RWPE2 (cell line): ENCODE data around the gene NMUR1.

Source experiments
- ATAC-seq: fragments of 200-7000 bp; cut with Tn5 transposase; 3 replicates; pipeline ENCODE4 v1.9.1; 2021; ENCODE audit warnings: low read depth
- DNase-seq: peaks from one replicate; pipeline ENCODE4 v3.0.0-alpha.2; 2020; ENCODE audit warnings: low spot score
- H3K27ac ChIP-seq: fragments of 450-650 bp; 2 replicates; pipeline ENCODE4 v1.5.1; 2017; ENCODE audit warnings: mild to moderate bottlenecking; ENCODE audit not compliant: poor library complexity, severe bottlenecking
- H3K27me3 ChIP-seq: fragments of 250-450 bp; sonication (Bioruptor Pico); 2 replicates; pipeline ENCODE4 v1.5.1; 2021; ENCODE audit warnings: mild to moderate bottlenecking, moderate library complexity; ENCODE audit not compliant: insufficient read depth, poor library complexity, severe bottlenecking
- H3K36me3 ChIP-seq: fragments of 250-450 bp; sonication (Bioruptor Pico); 2 replicates; pipeline ENCODE4 v1.5.1; 2020; ENCODE audit warnings: low read depth, mild to moderate bottlenecking, moderate library complexity
- H3K4me1 ChIP-seq: fragments of 250-450 bp; sonication (Bioruptor Pico); 2 replicates; pipeline ENCODE4 v1.5.1; 2021; ENCODE audit warnings: mild to moderate bottlenecking, moderate library complexity; ENCODE audit not compliant: insufficient read depth, poor library complexity, severe bottlenecking
- H3K4me3 ChIP-seq: fragments of 250-450 bp; sonication (Bioruptor Pico); 2 replicates; pipeline ENCODE4 v1.5.1; 2021; ENCODE audit warnings: mild to moderate bottlenecking, moderate library complexity; ENCODE audit not compliant: severe bottlenecking
- H3K9me3 ChIP-seq: fragments of 250-450 bp; sonication (Bioruptor Pico); 2 replicates; pipeline ENCODE4 v1.5.1; 2021; ENCODE audit warnings: mild to moderate bottlenecking, moderate library complexity; ENCODE audit not compliant: severe bottlenecking
- TF ChIP-seq, protein P1 (sequence below): fragments of 450-650 bp; IDR thresholded peaks from one replicate; pipeline ENCODE4 v1.5.1; 2017; ENCODE audit warnings: mild to moderate bottlenecking, moderate library complexity; ENCODE audit not compliant: poor library complexity, severe bottlenecking

Gene NMUR1

DNA sequence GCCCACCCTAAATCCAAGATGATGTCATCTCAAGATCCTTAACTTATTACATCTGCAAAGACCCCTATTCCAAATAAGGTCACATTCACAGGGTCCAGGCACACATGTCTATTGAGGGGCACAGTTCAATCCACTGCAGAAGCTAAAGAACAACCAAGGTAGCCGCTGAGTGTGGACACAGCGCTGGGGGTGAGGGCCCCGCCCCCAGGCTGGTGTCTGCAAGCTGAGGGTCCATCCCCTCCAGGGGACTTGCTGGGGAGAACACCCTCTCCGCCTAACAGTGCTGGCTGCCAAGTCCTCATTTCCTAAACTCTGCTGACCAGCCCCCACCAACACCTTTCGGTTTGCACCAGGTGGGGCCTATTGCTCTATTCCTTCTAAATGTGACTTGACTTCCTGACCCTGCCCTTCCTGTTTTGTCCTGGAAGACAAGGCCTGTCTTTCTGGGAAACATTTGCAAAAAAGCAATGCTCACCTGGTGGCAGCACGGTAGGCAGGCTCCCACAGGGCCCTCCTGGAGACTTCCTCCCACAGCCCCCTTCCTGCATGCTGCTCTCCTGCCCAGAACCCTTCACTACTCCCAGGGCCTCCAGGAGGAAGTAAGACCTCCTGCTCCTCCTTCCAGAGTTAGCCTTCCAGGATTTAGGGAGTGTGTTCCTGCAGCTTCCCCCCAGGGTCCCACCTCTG lies 38.0 kb upstream of the NMUR1 start:
- ATAC-seq (no peak), DNase-seq (no peak)
- no peaks in the 10 kb centered on the region for H3K4me1 ChIP-seq
- no peak overlapping the region for H3K4me3 ChIP-seq
- H3K9me3 ChIP-seq: no peaks in the 10 kb centered on the region
- TF ChIP-seq, protein P1, sequence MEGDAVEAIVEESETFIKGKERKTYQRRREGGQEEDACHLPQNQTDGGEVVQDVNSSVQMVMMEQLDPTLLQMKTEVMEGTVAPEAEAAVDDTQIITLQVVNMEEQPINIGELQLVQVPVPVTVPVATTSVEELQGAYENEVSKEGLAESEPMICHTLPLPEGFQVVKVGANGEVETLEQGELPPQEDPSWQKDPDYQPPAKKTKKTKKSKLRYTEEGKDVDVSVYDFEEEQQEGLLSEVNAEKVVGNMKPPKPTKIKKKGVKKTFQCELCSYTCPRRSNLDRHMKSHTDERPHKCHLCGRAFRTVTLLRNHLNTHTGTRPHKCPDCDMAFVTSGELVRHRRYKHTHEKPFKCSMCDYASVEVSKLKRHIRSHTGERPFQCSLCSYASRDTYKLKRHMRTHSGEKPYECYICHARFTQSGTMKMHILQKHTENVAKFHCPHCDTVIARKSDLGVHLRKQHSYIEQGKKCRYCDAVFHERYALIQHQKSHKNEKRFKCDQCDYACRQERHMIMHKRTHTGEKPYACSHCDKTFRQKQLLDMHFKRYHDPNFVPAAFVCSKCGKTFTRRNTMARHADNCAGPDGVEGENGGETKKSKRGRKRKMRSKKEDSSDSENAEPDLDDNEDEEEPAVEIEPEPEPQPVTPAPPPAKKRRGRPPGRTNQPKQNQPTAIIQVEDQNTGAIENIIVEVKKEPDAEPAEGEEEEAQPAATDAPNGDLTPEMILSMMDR: no peak
- no peaks in the 10 kb centered on the region for H3K27me3 ChIP-seq
- H3K27ac ChIP-seq: no peak overlapping the region
- H3K36me3 ChIP-seq: no peaks in the 10 kb centered on the region

- DNase-seq (no peak), ATAC-seq (no peak)
- no peaks in the 10 kb centered on the region for H3K4me1 ChIP-seq
- H3K27me3 ChIP-seq: no peaks in the 10 kb centered on the region
- no peak overlapping the region for H3K4me3 ChIP-seq
- TF ChIP-seq, protein P1: no peak
- H3K9me3 ChIP-seq: no peaks in the 10 kb centered on the region
- H3K27ac ChIP-seq: no peak overlapping the region
- H3K36me3 ChIP-seq: no peaks in the 10 kb centered on the region
Measured at GRCh38 chr2:231567159-231567558, 36.9 kb upstream of the NMUR1 start.

DNA sequence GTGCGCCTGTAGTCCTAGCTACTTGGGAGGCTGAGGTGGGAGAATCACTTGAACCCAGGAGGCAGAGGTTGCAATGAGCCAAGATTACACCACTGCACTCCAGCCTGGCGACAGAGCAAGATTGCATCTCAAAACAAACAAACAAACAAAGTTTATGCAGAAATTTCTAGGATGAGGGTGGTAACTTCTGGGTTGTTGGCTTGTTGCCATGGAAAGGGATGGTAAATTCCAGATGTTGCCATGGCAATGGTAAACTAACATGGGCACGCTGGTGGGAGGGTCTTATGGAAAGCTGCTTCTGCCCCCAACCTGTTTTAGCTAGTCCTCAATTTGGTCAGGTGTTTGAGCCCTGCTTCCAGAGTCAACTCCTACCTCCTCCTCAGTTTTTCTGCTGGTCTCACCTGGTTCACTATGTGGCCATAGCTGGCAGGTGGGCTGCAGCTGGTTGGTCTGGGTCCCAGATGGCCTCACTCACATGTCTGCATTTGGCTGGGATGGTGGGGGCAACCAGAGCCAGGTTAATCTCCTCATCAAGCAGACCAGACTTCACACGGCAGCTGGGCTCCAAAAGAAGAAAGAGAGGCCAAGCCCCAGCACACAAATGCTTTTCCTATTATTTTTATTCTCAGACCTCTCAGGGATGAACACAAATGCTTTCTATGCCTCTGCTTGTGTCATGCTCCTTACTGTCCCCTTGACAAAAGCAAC lies 35.8 kb upstream of the NMUR1 start:
- Histone ChIP-seq H3K27ac (no peak overlapping the region), H3K36me3 (no peaks in the 10 kb centered on the region), H3K4me1 (no peaks in the 10 kb centered on the region), H3K4me3 (no peak overlapping the region), H3K9me3 (no peaks in the 10 kb centered on the region), H3K27me3 (no peaks in the 10 kb centered on the region)
- TF ChIP-seq, protein P1: no peak
- no peak for ATAC-seq
- no peak for DNase-seq

- Histone ChIP-seq H3K9me3 (no peaks in the 10 kb centered on the region), H3K4me3 (no peak overlapping the region), H3K4me1 (no peaks in the 10 kb centered on the region), H3K36me3 (no peaks in the 10 kb centered on the region), H3K27ac (no peak overlapping the region), H3K27me3 (no peaks in the 10 kb centered on the region)
- DNase-seq (no peak), ATAC-seq (peak; percentile 78)
- TF ChIP-seq, protein P1: peak; percentile 67
Measured at GRCh38 chr2:231563378-231563961, 33.2 kb upstream of the NMUR1 start.
